Nephron progenitor cell (in vitro differentiated cells): ENCODE data around the gene MANBA.

Source experiments
- DNase-seq: peaks from one replicate; pipeline ENCODE4 v3.0.0; 2021
- H3K27ac Mint-ChIP-seq: 2 replicates; pipeline ENCODE4 v1.8.0; 2021; ENCODE audit warnings: mild to moderate bottlenecking, moderate library complexity, mixed read lengths
- H3K27me3 Mint-ChIP-seq: 2 replicates; pipeline ENCODE4 v1.8.0; 2021; ENCODE audit warnings: mild to moderate bottlenecking, low read depth, mixed read lengths; ENCODE audit not compliant: poor library complexity
- H3K36me3 Mint-ChIP-seq: 2 replicates; pipeline ENCODE4 v1.8.0; 2021; ENCODE audit warnings: low read depth, mixed read lengths
- H3K4me1 Mint-ChIP-seq: 2 replicates; pipeline ENCODE4 v1.8.0; 2021; ENCODE audit warnings: mixed read lengths
- H3K4me3 Mint-ChIP-seq: 2 replicates; pipeline ENCODE4 v1.8.0; 2021; ENCODE audit warnings: mild to moderate bottlenecking, moderate library complexity, mixed read lengths
- H3K9me3 Mint-ChIP-seq: 2 replicates; pipeline ENCODE4 v1.8.0; 2021; ENCODE audit warnings: mild to moderate bottlenecking, moderate library complexity, mixed read lengths
- TF ChIP-seq, protein P1 (sequence below): fragments of 200-600 bp; sonication (generic); IDR thresholded peaks from 2 replicates; pipeline ENCODE4 v1.5.0; 2021; ENCODE audit warnings: antibody characterized with exemption

MANBA gene

DNA sequence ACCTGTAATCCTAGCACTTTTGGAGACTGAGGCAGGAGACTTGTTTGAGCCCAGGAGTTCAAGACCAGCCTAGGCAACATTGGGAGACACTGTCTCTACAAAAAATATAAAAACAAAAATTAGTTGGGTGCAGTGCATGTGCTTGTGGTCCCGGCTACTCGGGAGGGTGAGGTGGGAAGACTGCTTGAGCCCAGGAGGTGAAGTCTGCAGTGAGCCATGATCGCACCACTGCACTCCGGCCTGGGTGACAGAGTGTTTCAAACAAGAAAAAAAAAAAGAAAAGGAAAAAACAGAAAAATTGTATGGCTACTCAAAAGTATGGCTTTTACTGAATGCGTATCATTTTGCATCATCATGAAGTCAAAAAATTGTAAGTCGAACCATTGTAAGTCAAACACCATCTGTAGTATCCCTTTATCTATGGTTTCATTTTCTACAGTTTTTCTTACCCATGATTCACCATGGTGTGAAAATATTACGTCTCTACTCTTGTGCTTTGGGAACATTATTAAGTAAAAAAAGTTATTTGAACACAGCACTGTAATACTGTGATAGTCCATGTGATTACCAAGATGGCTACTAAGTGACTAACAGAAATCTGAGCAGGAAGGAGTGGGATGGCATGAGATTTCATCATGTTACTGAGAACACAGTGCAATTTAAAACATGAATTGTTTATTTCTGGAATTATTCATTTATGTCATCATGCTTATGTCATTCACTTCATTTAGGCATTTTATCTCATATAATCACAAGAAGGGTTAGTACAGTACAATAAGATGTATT lies 26.5 kb upstream of the MANBA start:
- Mint-ChIP-seq H3K36me3 (peaks cover 29% of the 10 kb centered on the region), H3K4me3 (no peak overlapping the region), H3K27ac (no peak overlapping the region), H3K27me3 (no peaks in the 10 kb centered on the region), H3K4me1 (no peaks in the 10 kb centered on the region), H3K9me3 (peaks cover 5% of the 10 kb centered on the region)
- TF ChIP-seq, protein P1, sequence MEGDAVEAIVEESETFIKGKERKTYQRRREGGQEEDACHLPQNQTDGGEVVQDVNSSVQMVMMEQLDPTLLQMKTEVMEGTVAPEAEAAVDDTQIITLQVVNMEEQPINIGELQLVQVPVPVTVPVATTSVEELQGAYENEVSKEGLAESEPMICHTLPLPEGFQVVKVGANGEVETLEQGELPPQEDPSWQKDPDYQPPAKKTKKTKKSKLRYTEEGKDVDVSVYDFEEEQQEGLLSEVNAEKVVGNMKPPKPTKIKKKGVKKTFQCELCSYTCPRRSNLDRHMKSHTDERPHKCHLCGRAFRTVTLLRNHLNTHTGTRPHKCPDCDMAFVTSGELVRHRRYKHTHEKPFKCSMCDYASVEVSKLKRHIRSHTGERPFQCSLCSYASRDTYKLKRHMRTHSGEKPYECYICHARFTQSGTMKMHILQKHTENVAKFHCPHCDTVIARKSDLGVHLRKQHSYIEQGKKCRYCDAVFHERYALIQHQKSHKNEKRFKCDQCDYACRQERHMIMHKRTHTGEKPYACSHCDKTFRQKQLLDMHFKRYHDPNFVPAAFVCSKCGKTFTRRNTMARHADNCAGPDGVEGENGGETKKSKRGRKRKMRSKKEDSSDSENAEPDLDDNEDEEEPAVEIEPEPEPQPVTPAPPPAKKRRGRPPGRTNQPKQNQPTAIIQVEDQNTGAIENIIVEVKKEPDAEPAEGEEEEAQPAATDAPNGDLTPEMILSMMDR = no peak
- DNase-seq = no peak

- H3K36me3 Mint-ChIP-seq = peaks cover 19% of the 10 kb centered on the region
- H3K27ac Mint-ChIP-seq = no peak overlapping the region
- no peaks in the 10 kb centered on the region for H3K27me3 Mint-ChIP-seq
- no peak overlapping the region for H3K4me3 Mint-ChIP-seq
- TF ChIP-seq, protein P1 = no peak
- DNase-seq = no peak
- H3K4me1 Mint-ChIP-seq = no peaks in the 10 kb centered on the region
- H3K9me3 Mint-ChIP-seq = peaks cover 5% of the 10 kb centered on the region
Observed at GRCh38 chr4:102786279-102786678, 25.5 kb upstream of the MANBA start.

GRCh38 chr4:102783006-102783405 lies 22.2 kb upstream of the MANBA start:
- Mint-ChIP-seq H3K9me3 (no peaks in the 10 kb centered on the region), H3K4me3 (no peak overlapping the region), H3K4me1 (peaks cover 5% of the 10 kb centered on the region), H3K36me3 (no peaks in the 10 kb centered on the region), H3K27me3 (peaks cover 7% of the 10 kb centered on the region), H3K27ac (no peak overlapping the region)
- DNase-seq = no peak
- TF ChIP-seq, protein P1 = no peak

- H3K4me1 Mint-ChIP-seq = peaks cover 5% of the 10 kb centered on the region
- H3K4me3 Mint-ChIP-seq = no peak overlapping the region
- no peaks in the 10 kb centered on the region for H3K9me3 Mint-ChIP-seq
- H3K27ac Mint-ChIP-seq = no peak overlapping the region
- H3K27me3 Mint-ChIP-seq = peaks cover 11% of the 10 kb centered on the region
- no peak for DNase-seq
- TF ChIP-seq, protein P1 = no peak
- H3K36me3 Mint-ChIP-seq = no peaks in the 10 kb centered on the region
Observed at GRCh38 chr4:102781570-102781969, 20.8 kb upstream of the MANBA start.

DNA sequence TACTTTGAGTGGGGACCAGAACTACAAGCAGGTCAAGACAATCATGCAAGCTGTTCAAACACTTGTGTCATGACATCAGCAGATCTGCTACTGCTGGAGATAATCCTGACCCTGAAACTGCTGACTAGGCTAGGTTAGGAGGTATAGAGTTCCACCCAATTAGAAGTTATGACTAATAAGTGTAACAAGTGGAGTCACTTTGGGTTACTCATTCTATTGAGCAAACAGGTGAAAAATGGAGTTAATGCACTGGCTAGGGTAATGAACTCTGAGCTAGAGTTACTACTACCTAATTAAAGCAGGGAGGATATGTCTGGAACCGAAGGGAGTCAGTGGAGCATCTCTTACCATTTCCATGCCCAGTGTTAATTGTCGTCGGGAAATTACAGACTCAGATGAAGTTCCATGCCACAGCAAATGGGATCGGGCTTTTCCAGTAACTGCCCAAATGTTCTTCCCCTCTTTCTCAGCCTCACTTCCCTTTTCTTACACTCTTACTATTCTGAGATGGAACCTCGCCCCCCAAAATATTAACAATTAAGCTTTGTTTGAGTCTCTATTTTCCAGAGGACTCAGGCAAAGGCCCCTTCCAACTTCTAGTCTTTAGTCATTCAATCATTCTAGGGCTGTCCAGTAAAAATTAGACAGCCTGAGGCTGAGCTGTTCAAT lies 19.8 kb upstream of the MANBA start:
- H3K4me3 Mint-ChIP-seq = no peak overlapping the region

More for the DNA sequence above, 19.8 kb upstream of the MANBA start:
- Mint-ChIP-seq H3K27ac (no peak overlapping the region), H3K4me1 (peaks cover 5% of the 10 kb centered on the region), H3K9me3 (no peaks in the 10 kb centered on the region), H3K27me3 (peaks cover 11% of the 10 kb centered on the region), H3K36me3 (no peaks in the 10 kb centered on the region)
- DNase-seq = no peak
- TF ChIP-seq, protein P1 = no peak
